GM21381 (cell line): ENCODE data around the gene CTNNBIP1.

Experiments
- ATAC-seq: cut with Tn5 transposase; IDR thresholded peaks from one replicate; pipeline ENCODE4 v1.9.1; 2021; ENCODE audit warnings: mild to moderate bottlenecking, moderate library complexity; ENCODE audit not compliant: unreplicated experiment

CTNNBIP1 gene

GRCh38 chr1:9905010-9905409 is 5.1 kb downstream of the CTNNBIP1 start:
- no peak for ATAC-seq

GRCh38 chr1:9904596-9904995 is 5.5 kb downstream of the CTNNBIP1 start:
- ATAC-seq: no peak

GRCh38 chr1:9903801-9904527 is 6.1 kb downstream of the CTNNBIP1 start:
- no peak for ATAC-seq

GRCh38 chr1:9902060-9902452 is 8.0 kb downstream of the CTNNBIP1 start:
- ATAC-seq: no peak

GRCh38 chr1:9901148-9902059 is 8.7 kb downstream of the CTNNBIP1 start:
- ATAC-seq: no peak

GRCh38 chr1:9900142-9901043 is 9.7 kb downstream of the CTNNBIP1 start:
- no peak for ATAC-seq

- ATAC-seq: no peak
Measured at GRCh38 chr1:9894115-9894514, 16.0 kb downstream of the CTNNBIP1 start.

- no peak for ATAC-seq
Measured at GRCh38 chr1:9892563-9893528, 17.2 kb downstream of the CTNNBIP1 start.

- ATAC-seq: no peak
Measured at GRCh38 chr1:9891207-9891606, 18.9 kb downstream of the CTNNBIP1 start.

- ATAC-seq: no peak
Measured at GRCh38 chr1:9890224-9890731, 19.8 kb downstream of the CTNNBIP1 start.

- no peak for ATAC-seq
Measured at GRCh38 chr1:9889411-9889810, 20.7 kb downstream of the CTNNBIP1 start.

- no peak for ATAC-seq
Measured at GRCh38 chr1:9888886-9889285, 21.2 kb downstream of the CTNNBIP1 start.

- no peak for ATAC-seq
Measured at GRCh38 chr1:9887070-9887469, 23.0 kb downstream of the CTNNBIP1 start.

- no peak for ATAC-seq
Measured at GRCh38 chr1:9886092-9886742, 23.9 kb downstream of the CTNNBIP1 start.

GRCh38 chr1:9884805-9885204 is 25.3 kb downstream of the CTNNBIP1 start:
- ATAC-seq: no peak

GRCh38 chr1:9883585-9884449 is 26.3 kb downstream of the CTNNBIP1 start:
- no peak for ATAC-seq

GRCh38 chr1:9882945-9883303 is 27.1 kb downstream of the CTNNBIP1 start:
- no peak for ATAC-seq

- ATAC-seq: no peak
Measured at GRCh38 chr1:9882296-9882944, 27.6 kb downstream of the CTNNBIP1 start.
